ENCODE results near the gene SCARB1.

The SCARB1 gene

GRCh38 chr12:124762384-124762783, 101.3 kb downstream of the SCARB1 start:
- DNase-seq (ENCODE audit: low read depth, low spot score), result no peak

GRCh38 chr12:124761871-124762270, 101.8 kb downstream of the SCARB1 start:
- no peak for DNase-seq (ENCODE audit: low read depth, low spot score)

- no peak for DNase-seq (ENCODE audit: low read depth, low spot score)
These were observed 102.6 kb downstream of the SCARB1 start for GRCh38 chr12:124761056-124761455.

GRCh38 chr12:124760560-124760959, 103.1 kb downstream of the SCARB1 start:
- DNase-seq (ENCODE audit: low read depth, low spot score), result no peak

GRCh38 chr12:124759841-124760503, 103.7 kb downstream of the SCARB1 start:
- no peak for DNase-seq (ENCODE audit: low read depth, low spot score)

- no peak for DNase-seq (ENCODE audit: low read depth, low spot score)
These were observed 105.1 kb downstream of the SCARB1 start for GRCh38 chr12:124758266-124759220.

- DNase-seq (ENCODE audit: low read depth, low spot score), result no peak
These were observed 106.3 kb downstream of the SCARB1 start for GRCh38 chr12:124757329-124757728.

- no peak for DNase-seq (ENCODE audit: low read depth, low spot score)
These were observed 106.9 kb downstream of the SCARB1 start for GRCh38 chr12:124756760-124757159.

GRCh38 chr12:124756166-124756565, 107.5 kb downstream of the SCARB1 start:
- DNase-seq (ENCODE audit: low read depth, low spot score), result no peak

- DNase-seq (ENCODE audit: low read depth, low spot score), result no peak
These were observed 107.9 kb downstream of the SCARB1 start for GRCh38 chr12:124755801-124756148.

GRCh38 chr12:124754949-124755800, 108.5 kb downstream of the SCARB1 start:
- no peak for DNase-seq (ENCODE audit: low read depth, low spot score)

- no peak for DNase-seq (ENCODE audit: low read depth, low spot score)
These were observed 109.2 kb downstream of the SCARB1 start for GRCh38 chr12:124754491-124754890.

GRCh38 chr12:124753993-124754392, 109.7 kb downstream of the SCARB1 start:
- DNase-seq (ENCODE audit: low read depth, low spot score), result no peak

GRCh38 chr12:124753228-124753591, 110.5 kb downstream of the SCARB1 start:
- DNase-seq (ENCODE audit: low read depth, low spot score), result no peak

GRCh38 chr12:124752437-124753227, 111.0 kb downstream of the SCARB1 start:
- DNase-seq (ENCODE audit: low read depth, low spot score), result no peak

GRCh38 chr12:124751654-124752355, 111.9 kb downstream of the SCARB1 start:
- no peak for DNase-seq (ENCODE audit: low read depth, low spot score)

GRCh38 chr12:124750787-124751471, 112.7 kb downstream of the SCARB1 start:
- DNase-seq (ENCODE audit: low read depth, low spot score), result no peak

GRCh38 chr12:124750149-124750656, 113.5 kb downstream of the SCARB1 start:
- no peak for DNase-seq (ENCODE audit: low read depth, low spot score)

- no peak for DNase-seq (ENCODE audit: low read depth, low spot score)
These were observed 113.9 kb downstream of the SCARB1 start for GRCh38 chr12:124749725-124750124.

Measured in brain pericyte (primary cell).